ENCODE measurements around the gene LRRC72. TPM values are rescaled to one million over a fixed set of nuclear protein-coding genes. Genes with fewer than 3 reads are reported as not detected.

LRRC72 gene
- total RNA-seq, 1 donor from 2014 or later: not detected

DNA sequence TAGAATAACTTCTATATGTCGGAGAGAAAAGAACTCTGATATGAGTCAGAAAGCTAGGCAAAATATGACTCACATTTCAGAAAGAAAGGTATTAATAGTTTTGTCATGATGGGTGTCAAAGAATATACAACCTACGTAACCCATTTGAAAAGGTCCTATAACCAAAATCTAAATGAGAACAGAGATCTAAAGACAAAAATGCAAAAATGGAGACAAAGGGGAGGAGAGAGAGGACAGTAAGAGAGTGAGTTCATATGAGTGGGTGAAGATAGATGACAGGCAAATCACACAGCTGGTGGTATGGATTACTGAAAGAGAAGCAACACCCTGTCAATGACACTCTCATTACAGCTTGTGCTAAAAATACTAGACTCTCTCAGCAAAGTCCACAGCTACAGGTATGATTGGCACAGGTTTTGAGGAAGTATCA lies 93.4 kb downstream of the LRRC72 start:
- DNase-seq (ENCODE audit: low read depth, low spot score): no peak

- no peak for DNase-seq (ENCODE audit: low read depth, low spot score)
Measured at GRCh38 chr7:16626388-16626787, 99.8 kb downstream of the LRRC72 start.

- no peak for DNase-seq (ENCODE audit: low read depth, low spot score)
Measured at GRCh38 chr7:16627236-16627635, 100.6 kb downstream of the LRRC72 start.

GRCh38 chr7:16630654-16631053 lies 104.0 kb downstream of the LRRC72 start:
- DNase-seq (ENCODE audit: low read depth, low spot score): no peak

Other genes with a start within 250 kb of the LRRC72 start
- 0.86 and 1.2 TPM in 2 replicates for gene CRPPA, start 105.3 kb upstream of the LRRC72 start, total RNA-seq
- gene SOSTDC1, start 61.1 kb upstream of the LRRC72 start, total RNA-seq: not detected in 2 replicates
- gene ANKMY2, start 118.9 kb downstream of the LRRC72 start, total RNA-seq: 9.9 and 15.8 TPM in 2 replicates
- gene BZW2, start 119.4 kb downstream of the LRRC72 start, total RNA-seq: 89.0 and 99.1 TPM in 2 replicates
- 19.4 and 24.6 TPM in 2 replicates for gene TSPAN13, start 226.9 kb downstream of the LRRC72 start, total RNA-seq

Data from pulmonary artery endothelial cell (primary cell).